Stimulated activated CD4-positive, alpha-beta T cell treated with anti-CD3 and anti-CD28 coated beads, Interleukin-1b, Interleukin-23, amount 100 ng/mL, for 4 hours (primary cell): ENCODE measurements around the gene HNRNPH3.

ENCODE experiments used
- DNase-seq, 2 donors: peaks; one replicate each; pipeline ENCODE4 v3.0.0-alpha.2; 2020; ENCODE audit warnings: low read depth in 2 of 2

Gene HNRNPH3

DNA sequence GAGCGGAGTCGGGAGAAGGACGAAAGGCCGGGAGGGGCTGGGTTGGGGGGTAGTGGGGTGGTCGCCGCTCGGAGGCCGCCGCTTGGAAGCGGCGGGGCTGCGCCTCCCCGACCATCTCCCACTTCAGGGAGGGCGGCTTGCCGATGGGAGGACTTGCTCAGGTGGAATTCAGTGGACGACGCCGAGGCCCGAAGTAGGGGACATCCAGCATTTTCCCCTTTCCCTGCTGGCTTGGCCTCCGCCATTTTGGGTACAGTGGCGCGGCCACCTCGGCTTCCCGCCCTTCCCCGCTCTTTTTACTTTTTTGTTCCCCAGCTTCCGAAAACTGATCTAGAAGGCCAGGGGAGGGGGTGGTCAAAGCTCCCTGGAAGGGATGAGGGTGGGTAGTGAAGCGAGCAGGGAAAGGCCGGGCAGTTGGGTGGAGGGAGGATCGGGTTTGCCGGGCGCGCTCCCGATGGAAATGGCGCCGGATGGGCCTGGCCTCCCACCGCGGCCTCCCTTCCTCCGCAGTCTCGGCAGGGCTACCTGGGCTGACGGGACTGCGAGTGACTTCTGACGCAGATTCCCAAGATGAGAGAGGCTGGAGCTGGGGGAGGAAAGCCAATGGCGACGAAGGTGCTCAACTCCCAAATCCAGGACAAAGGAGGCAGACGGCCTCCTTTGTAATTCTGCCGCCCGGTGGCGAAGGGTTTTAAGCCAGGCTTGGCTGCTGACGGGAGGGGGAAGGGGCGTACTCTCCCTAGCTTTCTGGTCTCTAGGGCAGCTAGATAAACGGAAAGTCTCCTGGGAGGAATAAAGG lies 594 bp downstream of the HNRNPH3 start, which contains the start of gene PBLD:
TSS of gene PBLD (minus strand) at position 670 of the 799 bp plus-strand sequence. CDS start 26,084 bp downstream, outside the sequence.
- peak; percentile 32 to 48 for DNase-seq

DNA sequence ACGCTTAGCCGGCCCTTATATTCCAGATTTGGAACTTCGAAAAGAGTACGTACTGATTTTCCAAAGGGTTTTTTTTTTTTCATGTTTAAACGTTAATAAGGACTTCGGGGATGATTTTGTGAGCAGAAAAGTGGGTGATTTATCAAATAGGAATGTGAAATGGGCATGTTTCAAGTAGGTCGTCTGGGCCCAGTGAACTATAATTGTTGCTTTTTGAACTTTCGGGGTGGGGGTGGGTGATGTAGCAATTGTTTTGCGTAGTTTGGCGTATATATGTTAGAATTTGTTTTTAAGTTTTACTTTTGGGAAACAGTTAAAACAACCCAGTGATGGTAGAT lies 1.2 kb downstream of the HNRNPH3 start:
- no peak for DNase-seq

- DNase-seq = no peak
Measured at GRCh38 chr10:68333440-68334431, 1.9 kb downstream of the HNRNPH3 start.

GRCh38 chr10:68334672-68335467 lies 3.0 kb downstream of the HNRNPH3 start:
- no peak for DNase-seq

DNA sequence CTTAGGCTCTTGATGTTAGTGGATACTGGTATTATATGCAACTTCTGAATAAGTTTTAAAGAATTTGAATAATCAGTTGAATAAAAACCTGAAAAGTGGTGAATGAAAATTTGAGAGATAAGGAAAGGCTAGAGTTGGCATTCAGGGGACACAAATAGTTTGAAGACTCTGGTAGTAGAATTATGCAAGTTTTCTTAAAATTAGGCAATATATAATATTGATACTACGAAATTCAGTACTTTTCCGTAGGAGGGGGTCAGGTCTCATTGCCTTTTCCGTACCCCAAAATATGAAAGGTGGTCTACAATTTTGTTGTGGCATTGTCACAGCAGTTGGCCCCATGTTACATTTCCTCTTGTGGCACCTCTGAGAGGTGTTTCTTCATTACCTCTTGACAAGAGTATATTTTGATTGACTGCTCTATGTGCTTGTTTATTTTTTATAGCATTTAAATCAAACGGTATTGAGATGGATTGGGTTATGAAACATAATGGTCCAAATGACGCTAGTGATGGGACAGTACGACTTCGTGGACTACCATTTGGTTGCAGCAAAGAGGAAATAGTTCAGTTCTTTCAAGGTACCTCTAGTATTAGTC lies 5.0 kb downstream of the HNRNPH3 start:
- DNase-seq = no peak

- DNase-seq = no peak
Measured at GRCh38 chr10:68340358-68341080, 8.7 kb downstream of the HNRNPH3 start.

GRCh38 chr10:68342909-68343516 lies 11.1 kb downstream of the HNRNPH3 start:
- no peak for DNase-seq

- no peak for DNase-seq
Measured at GRCh38 chr10:68345621-68346020, 13.8 kb downstream of the HNRNPH3 start.

DNA sequence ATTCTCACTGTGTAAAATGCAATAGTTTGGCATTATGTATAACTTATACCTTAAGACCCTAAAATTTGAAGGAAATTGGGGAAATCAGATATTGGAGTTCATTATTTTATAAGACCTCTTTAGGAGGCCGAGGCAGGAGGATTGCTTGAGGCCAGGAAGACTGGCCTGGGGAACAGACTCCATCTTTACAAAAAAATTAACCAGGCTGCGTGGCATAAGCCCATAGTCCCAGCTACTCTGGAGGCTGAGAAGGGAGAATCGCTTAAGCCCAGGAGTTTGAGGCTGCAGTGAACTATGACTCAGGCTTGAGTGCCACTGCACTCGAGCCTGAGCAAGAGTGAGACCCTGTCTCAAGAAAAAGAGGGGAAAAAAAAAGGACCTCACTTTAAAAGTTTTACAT lies 14.9 kb downstream of the HNRNPH3 start:
- no peak for DNase-seq

DNA sequence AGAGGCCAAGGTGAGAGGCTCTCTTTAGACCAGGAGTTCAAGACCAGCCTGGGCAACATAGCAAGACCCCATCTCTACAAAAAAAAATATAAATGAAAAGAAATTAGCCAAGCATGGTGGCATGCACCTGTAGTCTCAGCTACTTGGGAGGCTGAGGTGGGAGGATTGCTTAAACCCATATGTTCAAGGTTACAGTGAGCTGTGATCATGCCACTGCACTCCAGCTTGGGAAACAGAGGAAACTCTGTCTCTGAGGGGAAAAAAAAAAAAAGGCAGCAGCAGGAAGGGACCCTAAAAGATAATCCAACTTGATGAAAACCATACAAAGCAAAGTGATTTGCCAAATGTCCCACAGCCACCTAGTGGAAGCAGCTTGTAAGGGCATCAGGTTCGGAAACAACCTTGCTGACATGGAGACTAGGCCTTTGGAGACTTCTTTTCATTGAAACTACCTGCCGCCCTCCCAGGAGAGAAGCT lies 16.4 kb downstream of the HNRNPH3 start:
- peak in 1 of 2 donors; percentile 30 for DNase-seq

DNA sequence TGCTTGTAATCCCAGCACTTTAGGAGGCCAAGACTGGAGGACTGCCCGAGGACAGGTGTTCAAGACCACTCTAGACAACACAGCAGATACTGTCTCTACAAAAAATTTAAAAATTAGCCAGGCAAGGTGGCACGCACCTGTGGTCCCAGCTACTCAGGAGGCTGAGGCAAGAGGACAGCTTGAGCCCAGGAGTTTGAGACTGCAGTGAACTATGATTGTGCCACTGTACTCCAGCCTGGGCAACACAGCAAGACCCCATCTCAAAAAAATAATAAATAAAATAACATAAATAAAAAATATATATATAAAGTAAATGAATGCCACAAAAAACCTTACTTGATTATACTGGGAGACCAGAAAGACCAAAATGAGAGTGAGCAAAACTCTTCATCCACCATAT lies 21.7 kb downstream of the HNRNPH3 start:
- no peak for DNase-seq

DNA sequence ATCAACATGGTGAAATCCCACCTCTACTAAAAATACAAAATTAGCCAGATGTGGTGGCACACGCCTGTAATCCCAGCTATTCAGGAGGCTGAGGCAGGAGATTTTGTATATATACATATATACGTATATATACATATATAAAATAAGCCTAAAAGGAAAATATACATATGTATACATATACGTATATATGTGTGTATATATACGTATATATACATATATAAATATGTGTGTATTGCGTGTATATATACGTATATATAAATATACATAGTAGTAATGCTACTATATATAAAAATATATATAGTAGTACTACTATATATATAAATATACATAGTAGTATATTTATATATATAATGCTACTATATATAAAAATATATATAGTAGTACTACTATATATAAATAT lies 27.3 kb downstream of the HNRNPH3 start:
- DNase-seq = no peak

GRCh38 chr10:68362590-68362989 lies 30.7 kb downstream of the HNRNPH3 start:
- DNase-seq = no peak

GRCh38 chr10:68364101-68364886 lies 32.4 kb downstream of the HNRNPH3 start:
- no peak for DNase-seq

DNA sequence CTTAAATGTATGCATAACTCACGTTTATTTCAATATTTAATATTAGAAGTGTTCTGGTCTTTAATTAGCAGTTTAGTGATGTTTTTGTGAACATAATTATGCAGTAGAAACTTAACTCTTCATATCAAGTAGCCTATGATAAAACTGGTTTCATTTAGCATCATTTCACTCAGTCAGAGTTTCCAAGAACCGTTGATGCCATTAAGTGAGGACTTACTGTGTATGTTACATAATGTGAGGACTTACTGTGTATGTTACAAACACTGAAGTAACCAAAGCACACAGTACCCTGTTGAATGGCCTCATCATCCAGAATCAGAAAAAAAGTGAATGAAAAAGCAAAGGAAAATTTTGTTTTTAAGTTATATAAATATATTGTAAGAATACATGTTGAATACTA lies 33.7 kb downstream of the HNRNPH3 start:
- DNase-seq = no peak

- no peak for DNase-seq
Measured at GRCh38 chr10:68366600-68366999, 34.7 kb downstream of the HNRNPH3 start.

DNA sequence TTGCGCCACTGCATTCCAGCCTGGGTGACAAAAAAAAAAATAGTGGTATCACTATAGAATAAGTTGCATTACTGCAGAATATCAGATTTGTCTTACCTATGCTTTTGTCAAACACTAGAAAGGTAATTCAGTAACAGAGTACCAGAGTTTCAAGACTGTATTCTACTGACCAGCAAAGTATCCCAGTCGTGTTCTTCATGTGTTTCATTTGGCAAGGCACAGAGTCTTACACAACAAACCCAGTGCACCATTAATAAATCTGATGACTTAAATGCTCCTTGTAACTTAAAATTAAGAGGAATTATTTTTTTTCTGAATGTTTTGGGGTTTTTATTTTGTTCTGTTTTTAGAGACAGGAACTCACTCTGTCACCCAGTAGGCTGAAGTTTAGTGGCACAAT lies 35.3 kb downstream of the HNRNPH3 start:
- no peak for DNase-seq

DNA sequence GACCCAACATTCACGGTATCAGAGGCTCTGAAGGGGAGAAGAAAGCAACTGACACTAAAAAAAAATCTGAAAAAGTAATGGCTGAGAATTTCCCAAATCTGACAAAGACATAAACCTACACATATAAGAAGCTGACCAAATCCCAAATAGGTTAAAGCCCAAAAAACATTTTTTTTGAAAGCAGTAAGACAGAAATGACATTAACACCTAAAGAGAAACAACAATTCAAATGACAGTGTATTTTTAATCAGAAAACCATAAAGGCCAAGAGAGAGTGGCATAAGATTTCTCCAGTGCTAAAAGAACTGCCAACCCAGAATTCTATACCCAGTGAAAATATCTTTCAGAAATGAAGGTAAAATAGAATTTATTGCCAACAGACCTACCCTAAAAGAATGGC lies 39.7 kb downstream of the HNRNPH3 start:
- no peak for DNase-seq

GRCh38 chr10:68385740-68386139 lies 53.9 kb downstream of the HNRNPH3 start:
- no peak for DNase-seq
